SU-DHL-6 (cell line): ENCODE measurements around the gene HIF3A.

Experiments
- H2AFZ ChIP-seq: fragments of 200-600 bp; sonication (generic); 2 replicates; pipeline ENCODE4 v1.6.1; 2014; ENCODE audit warnings: low read depth, mild to moderate bottlenecking, moderate library complexity, mixed read lengths, antibody characterized with exemption, low read length; ENCODE audit not compliant: severe bottlenecking
- H3F3A ChIP-seq: fragments of 200-600 bp; shearing (Covaris generic); 2 replicates; pipeline ENCODE4 v1.6.0; 2016; ENCODE audit warnings: antibody characterized with exemption, mild to moderate bottlenecking; ENCODE audit not compliant: insufficient read depth
- H3K27ac ChIP-seq: fragments of 200-600 bp; sonication (generic); 2 replicates; pipeline ENCODE4 v1.5.1; 2016; ENCODE audit warnings: low read depth, mild to moderate bottlenecking, low read length, moderate library complexity, mixed read lengths
- H3K27me3 ChIP-seq: fragments of 200-600 bp; sonication (generic), shearing (Covaris generic); 2 replicates; pipeline ENCODE4 v1.6.0; 2014; ENCODE audit warnings: mild to moderate bottlenecking, low read length
- H3K36me3 ChIP-seq: fragments of 200-600 bp; sonication (generic); 2 replicates; pipeline ENCODE4 v1.6.1; 2014; ENCODE audit warnings: mild to moderate bottlenecking, low read length, mixed read lengths
- H3K4me2 ChIP-seq: fragments of 300-600, 200-600 bp; shearing (Covaris generic), sonication (generic); 2 replicates; pipeline ENCODE4 v1.6.0; 2014; ENCODE audit warnings: low read length, low read depth, mild to moderate bottlenecking; ENCODE audit not compliant: poor library complexity, severe bottlenecking
- H3K4me3 ChIP-seq: fragments of 200-600 bp; sonication (generic); 2 replicates; pipeline ENCODE4 v1.5.1; 2014; ENCODE audit warnings: antibody characterized with exemption, low read length, mild to moderate bottlenecking, mixed read lengths; ENCODE audit not compliant: insufficient read depth, poor library complexity, severe bottlenecking
- H3K79me2 ChIP-seq: fragments of 200-600 bp; sonication (generic); 2 replicates; pipeline ENCODE4 v1.6.1; 2014; ENCODE audit warnings: mild to moderate bottlenecking, low read length, moderate library complexity; ENCODE audit not compliant: insufficient read depth
- H3K9ac ChIP-seq: fragments of 200-600 bp; sonication (generic); 2 replicates; pipeline ENCODE4 v1.7.0; 2014; ENCODE audit warnings: mild to moderate bottlenecking, low read length
- H3K9me2 ChIP-seq: fragments of 200-600 bp; sonication (generic); replicated peaks from 2 replicates; pipeline ENCODE4 v1.6.1; 2014; ENCODE audit warnings: low read length; ENCODE audit not compliant: insufficient read depth
- H3K9me3 ChIP-seq: fragments of 200-600 bp; sonication (generic); 2 replicates; pipeline ENCODE4 v1.6.1; 2014; ENCODE audit warnings: low read length, mixed read lengths; ENCODE audit not compliant: insufficient read depth
- H4K20me1 ChIP-seq: fragments of 200-600 bp; sonication (generic); 2 replicates; pipeline ENCODE4 v1.6.1; 2014; ENCODE audit warnings: low read depth, mild to moderate bottlenecking, antibody characterized with exemption, low read length, moderate library complexity, mixed read lengths
- EZH2phosphoT487 ChIP-seq: fragments of 200-600 bp; sonication (generic), shearing (Covaris generic); conservative IDR thresholded peaks from 2 replicates; pipeline ENCODE4 v1.6.1; 2018; ENCODE audit warnings: mild to moderate bottlenecking, antibody characterized with exemption, low read length, moderate library complexity, mixed read lengths
- TF ChIP-seq, protein P1 (sequence below): fragments of 200-600 bp; sonication (generic); IDR thresholded peaks from one replicate; pipeline ENCODE4 v1.5.1; 2017; ENCODE audit warnings: antibody characterized with exemption, mild to moderate bottlenecking, low read length, moderate library complexity; ENCODE audit not compliant: insufficient read depth, poor library complexity, severe bottlenecking

Gene HIF3A

DNA sequence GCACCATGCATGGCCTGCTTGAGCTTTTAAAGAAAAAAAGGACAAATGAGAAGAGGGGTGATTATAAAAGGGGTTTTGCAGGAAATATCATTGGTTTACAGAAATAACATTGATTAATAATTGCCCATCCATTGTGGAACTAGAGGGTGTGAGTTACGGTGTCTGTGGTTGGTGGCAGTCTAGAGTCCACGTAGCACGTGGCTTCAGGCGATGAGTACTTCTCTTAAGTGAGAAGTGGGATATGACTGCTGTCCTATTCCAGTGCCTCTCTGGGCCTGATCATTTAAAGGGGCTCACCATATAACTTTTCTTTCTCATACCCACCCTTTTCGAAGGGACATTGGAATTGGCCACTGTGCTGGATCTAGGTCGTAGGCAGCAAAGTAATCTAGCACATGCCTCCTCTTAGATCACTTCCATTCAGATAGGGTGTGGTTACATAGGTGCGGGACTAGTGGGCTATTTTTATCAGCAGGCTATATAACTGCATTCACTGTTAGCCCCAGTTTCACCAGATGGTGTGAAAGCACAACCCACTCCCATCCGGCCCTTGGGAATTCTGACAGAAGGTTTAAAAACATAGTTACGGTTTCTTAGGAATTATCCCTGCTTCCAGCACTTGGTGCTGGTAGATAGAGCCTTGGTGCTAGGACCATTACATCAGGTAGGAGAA is 69.9 kb downstream of the HIF3A start:
- Histone ChIP-seq H3F3A (peaks cover 7% of the 10 kb centered on the region; the same call in 1 of the 2 replicates), H3K9ac (no peak overlapping the region), H3K27me3 (no peaks in the 10 kb centered on the region), H3K79me2 (peaks cover 66% of the 10 kb centered on the region), H4K20me1 (0 out of 2 replicates have a peak, but pooled peaks cover 3% of the 10 kb centered on the region), H3K36me3 (peaks cover 10% of the 10 kb centered on the region; the same call in 1 of the 2 replicates), H3K9me3 (no peaks in the 10 kb centered on the region), H3K4me2 (no peak overlapping the region), H2AFZ (no peak overlapping the region), H3K4me3 (no peak overlapping the region), H3K27ac (no peak overlapping the region), H3K9me2 (no peaks in the 10 kb centered on the region)
- TF ChIP-seq EZH2phosphoT487, result no peak

DNA sequence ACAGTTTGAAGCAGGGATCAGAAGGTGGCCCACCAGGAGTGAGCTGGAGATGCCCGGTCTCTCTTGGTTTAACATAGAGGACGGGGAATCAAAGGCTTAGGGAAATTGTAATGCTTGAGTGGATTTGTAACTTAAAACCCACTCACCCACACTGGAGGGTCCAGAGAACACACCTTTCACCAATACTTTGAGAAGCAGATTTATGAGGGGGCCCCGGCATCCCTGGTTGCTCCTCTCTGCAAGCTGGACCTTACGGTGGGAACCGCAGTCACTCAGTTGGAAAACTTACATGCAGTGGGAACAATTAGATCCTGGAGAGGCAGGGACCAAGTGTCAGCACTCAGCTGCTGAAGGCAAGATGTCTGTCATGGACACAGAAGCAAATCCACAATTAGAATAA is 70.6 kb downstream of the HIF3A start:
- no peaks in the 10 kb centered on the region for H3K9me3 ChIP-seq
- H3K4me2 ChIP-seq, result no peak overlapping the region
- H3K4me3 ChIP-seq, result no peak overlapping the region
- no peak overlapping the region for H3K27ac ChIP-seq
- no peaks in the 10 kb centered on the region; the same call in 1 of the 2 replicates for H3F3A ChIP-seq
- no peaks in the 10 kb centered on the region for H3K27me3 ChIP-seq
- TF ChIP-seq EZH2phosphoT487, result no peak
- TF ChIP-seq, protein P1, sequence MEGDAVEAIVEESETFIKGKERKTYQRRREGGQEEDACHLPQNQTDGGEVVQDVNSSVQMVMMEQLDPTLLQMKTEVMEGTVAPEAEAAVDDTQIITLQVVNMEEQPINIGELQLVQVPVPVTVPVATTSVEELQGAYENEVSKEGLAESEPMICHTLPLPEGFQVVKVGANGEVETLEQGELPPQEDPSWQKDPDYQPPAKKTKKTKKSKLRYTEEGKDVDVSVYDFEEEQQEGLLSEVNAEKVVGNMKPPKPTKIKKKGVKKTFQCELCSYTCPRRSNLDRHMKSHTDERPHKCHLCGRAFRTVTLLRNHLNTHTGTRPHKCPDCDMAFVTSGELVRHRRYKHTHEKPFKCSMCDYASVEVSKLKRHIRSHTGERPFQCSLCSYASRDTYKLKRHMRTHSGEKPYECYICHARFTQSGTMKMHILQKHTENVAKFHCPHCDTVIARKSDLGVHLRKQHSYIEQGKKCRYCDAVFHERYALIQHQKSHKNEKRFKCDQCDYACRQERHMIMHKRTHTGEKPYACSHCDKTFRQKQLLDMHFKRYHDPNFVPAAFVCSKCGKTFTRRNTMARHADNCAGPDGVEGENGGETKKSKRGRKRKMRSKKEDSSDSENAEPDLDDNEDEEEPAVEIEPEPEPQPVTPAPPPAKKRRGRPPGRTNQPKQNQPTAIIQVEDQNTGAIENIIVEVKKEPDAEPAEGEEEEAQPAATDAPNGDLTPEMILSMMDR, result no peak
- peaks cover 5% of the 10 kb centered on the region; the same call in 1 of the 2 replicates for H3K36me3 ChIP-seq
- no peak overlapping the region for H3K9ac ChIP-seq
- peaks cover 67% of the 10 kb centered on the region for H3K79me2 ChIP-seq
- 0 out of 2 replicates have a peak, but pooled peaks cover 4% of the 10 kb centered on the region for H4K20me1 ChIP-seq
- H3K9me2 ChIP-seq, result no peaks in the 10 kb centered on the region
- H2AFZ ChIP-seq, result no peak overlapping the region

GRCh38 chr19:46368116-46368515 is 71.3 kb downstream of the HIF3A start:
- no peak for TF ChIP-seq EZH2phosphoT487
- TF ChIP-seq, protein P1, result no peak
- no peak overlapping the region for H3K27ac ChIP-seq
- no peaks in the 10 kb centered on the region for H3K9me3 ChIP-seq
- H3K36me3 ChIP-seq, result peaks cover 5% of the 10 kb centered on the region; the same call in 1 of the 2 replicates
- H3K27me3 ChIP-seq, result no peaks in the 10 kb centered on the region
- 0 out of 2 replicates have a peak, but pooled peaks cover 4% of the 10 kb centered on the region for H4K20me1 ChIP-seq
- H3K9ac ChIP-seq, result no peak overlapping the region
- H3K4me3 ChIP-seq, result no peak overlapping the region
- H3K4me2 ChIP-seq, result no peak overlapping the region
- H3K79me2 ChIP-seq, result peaks cover 73% of the 10 kb centered on the region
- no peaks in the 10 kb centered on the region for H3K9me2 ChIP-seq
- no peaks in the 10 kb centered on the region for H3F3A ChIP-seq
- no peak overlapping the region for H2AFZ ChIP-seq

DNA sequence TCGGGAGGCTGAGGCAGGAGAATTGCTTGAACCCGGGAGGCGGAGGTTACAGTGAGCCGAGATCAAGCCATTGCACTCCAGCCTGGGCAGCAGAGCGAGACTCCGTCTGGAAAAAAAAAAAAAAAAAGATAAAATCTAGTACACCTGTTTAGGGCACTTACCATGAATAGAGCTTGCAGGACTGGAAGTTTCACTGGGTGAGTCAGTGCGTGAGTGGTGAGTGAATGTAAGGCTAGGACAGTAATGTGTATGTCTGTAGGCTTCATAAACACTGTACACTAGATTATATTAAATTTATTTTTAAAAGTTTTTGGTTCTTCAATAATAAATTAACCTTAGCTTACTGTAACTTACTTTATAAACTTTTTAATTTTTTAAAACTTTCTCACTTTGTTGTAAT is 73.0 kb downstream of the HIF3A start:
- H3K9me2 ChIP-seq, result no peaks in the 10 kb centered on the region
- no peaks in the 10 kb centered on the region for H3K27me3 ChIP-seq
- H3K79me2 ChIP-seq, result peaks cover 59% of the 10 kb centered on the region
- no peak overlapping the region for H3K4me2 ChIP-seq
- no peak overlapping the region for H2AFZ ChIP-seq
- H3K27ac ChIP-seq, result no peak overlapping the region
- H3K4me3 ChIP-seq, result no peak overlapping the region
- 0 out of 2 replicates have a peak, but pooled peaks cover 4% of the 10 kb centered on the region for H4K20me1 ChIP-seq
- no peaks in the 10 kb centered on the region for H3K9me3 ChIP-seq
- TF ChIP-seq, protein P1, result no peak
- no peak for TF ChIP-seq EZH2phosphoT487
- no peak overlapping the region for H3K9ac ChIP-seq
- H3F3A ChIP-seq, result no peaks in the 10 kb centered on the region
- no peaks in the 10 kb centered on the region for H3K36me3 ChIP-seq
